Breast epithelium (tissue), 4 donors: ENCODE data around the gene CRK. TPM values are rescaled to one million over a fixed set of nuclear protein-coding genes. Genes with fewer than 3 reads are reported as not detected.
A peak's percentile ranks its signal among the peaks of the same experiment; 100 is the strongest.

ENCODE experiments used
- DNase-seq, 2 donors: peaks; one replicate each; pipeline ENCODE4 v3.0.0-alpha.2; 2019; ENCODE audit warnings: low spot score in 2 of 2
- H3K27ac ChIP-seq, 2 donors: fragments of 200-600 bp; sonication (generic) in 1 of 2; one replicate each; pipeline ENCODE4 v1.5.1; 2016 to 2019; ENCODE audit warnings: mild to moderate bottlenecking in 1 of 2
- H3K27me3 ChIP-seq, 2 donors: fragments of 200-600 bp; sonication (generic) in 1 of 2; one replicate each; pipeline versions ENCODE4 v1.5.1 to v1.6.0; 2017 to 2019; ENCODE audit warnings: control low read depth in 1 of 2, mild to moderate bottlenecking in 1 of 2
- H3K36me3 ChIP-seq: fragments of 200-600 bp; one replicate; pipeline ENCODE4 v1.5.1; 2019
- H3K4me1 ChIP-seq, 2 donors: fragments of 200-600 bp; sonication (generic); one replicate each; pipeline ENCODE4 v1.5.1; 2016 to 2019; ENCODE audit warnings: control low read depth in 1 of 2
- H3K4me3 ChIP-seq, 3 donors: fragments of 200-600 bp; sonication (generic); 1 replicate in 2 of 3; 2 replicates in 1 of 3; pipeline ENCODE4 v1.5.1; 2016 to 2019; ENCODE audit warnings: mild to moderate bottlenecking in 3 of 3, moderate library complexity in 2 of 3
- H3K9me3 ChIP-seq, 2 donors: fragments of 200-600 bp; sonication (generic) in 1 of 2; one replicate each; pipeline ENCODE4 v1.5.1; 2016 to 2019; ENCODE audit warnings: control low read depth in 1 of 2
- CTCF ChIP-seq, 3 donors: fragments of 450-650 bp; IDR thresholded peaks; one replicate each; pipeline ENCODE4 v1.5.1; 2016 to 2017; ENCODE audit warnings: antibody characterized with exemption in 3 of 3, mild to moderate bottlenecking in 3 of 3, moderate library complexity in 3 of 3
- POLR2A ChIP-seq: fragments of 450-650 bp; IDR thresholded peaks from one replicate; pipeline ENCODE4 v1.6.1; 2016; ENCODE audit warnings: antibody characterized with exemption, mild to moderate bottlenecking, moderate library complexity
- POLR2AphosphoS5 ChIP-seq, 3 donors: sonication (generic); formaldehyde crosslinking; IDR thresholded peaks; one replicate each; pipeline ENCODE4 v1.6.1; 2017; ENCODE audit warnings: antibody characterized with exemption in 3 of 3
- intact Hi-C: fragments of 100-400 bp; cut with DNase I; formaldehyde crosslinking; loops from one replicate; pipeline ENCODE4 v1.15.1; 2023; ENCODE audit warnings: low total_unique reads
- total RNA-seq, 3 donors: library from RNA; depleted of rRNA; stranded (reverse); fragments of >200 nt; gene quantifications; one replicate each; pipeline ENCODE4 v1.1.0, GENCODE V29; 2016

Gene CRK
- total RNA-seq, 3 donors from 2014 or later, result 73.7 to 84.5 (median 76.8) TPM

GRCh38 chr17:1467258-1467657 is 11.2 kb upstream of the CRK start:
- no peak overlapping the region for H3K27ac ChIP-seq
- H3K4me1 ChIP-seq, result no peaks in the 10 kb centered on the region
- no peaks in the 10 kb centered on the region for H3K27me3 ChIP-seq
- H3K4me3 ChIP-seq, result no peak overlapping the region
- H3K36me3 ChIP-seq, result peaks cover 4% of the 10 kb centered on the region
- TF ChIP-seq POLR2A, result no peak
- no peak for TF ChIP-seq CTCF (IDR thresholded peaks at IDR 0.05)
- TF ChIP-seq POLR2AphosphoS5 (IDR thresholded peaks at IDR 0.05), result no peak
- intact Hi-C loops, result no loop called here
- no peak for DNase-seq
- no peaks in the 10 kb centered on the region for H3K9me3 ChIP-seq

GRCh38 chr17:1464186-1464585 is 8.2 kb upstream of the CRK start:
- H3K27ac ChIP-seq, result no peak overlapping the region
- H3K4me3 ChIP-seq, result no peak overlapping the region
- no peak for DNase-seq
- no peaks in the 10 kb centered on the region for H3K9me3 ChIP-seq
- H3K27me3 ChIP-seq, result no peaks in the 10 kb centered on the region
- H3K36me3 ChIP-seq, result no peaks in the 10 kb centered on the region
- intact Hi-C loops, result no loop called here
- TF ChIP-seq POLR2AphosphoS5 (IDR thresholded peaks at IDR 0.05), result no peak
- TF ChIP-seq CTCF (IDR thresholded peaks at IDR 0.05), result no peak
- no peak for TF ChIP-seq POLR2A
- no peaks in the 10 kb centered on the region for H3K4me1 ChIP-seq

- Histone ChIP-seq H3K36me3 (no peaks in the 10 kb centered on the region), H3K27me3 (no peaks in the 10 kb centered on the region), H3K4me3 (no peak overlapping the region), H3K4me1 (no peaks in the 10 kb centered on the region), H3K9me3 (no peaks in the 10 kb centered on the region), H3K27ac (peak overlapping the region; percentile 23 to 39)
- no peak for DNase-seq
- intact Hi-C loops, result no loop called here
- TF ChIP-seq POLR2AphosphoS5 (IDR thresholded peaks at IDR 0.05), result no peak
- TF ChIP-seq POLR2A, result no peak
- TF ChIP-seq CTCF (IDR thresholded peaks at IDR 0.05), result no peak
Measured at GRCh38 chr17:1462164-1463112, 6.4 kb upstream of the CRK start.

GRCh38 chr17:1461198-1461944 is 5.3 kb upstream of the CRK start:
- intact Hi-C loops, result no loop called here
- peak overlapping the region in 1 of 2 donors; percentile 83 for H3K27ac ChIP-seq
- no peaks in the 10 kb centered on the region for H3K27me3 ChIP-seq
- no peaks in the 10 kb centered on the region for H3K9me3 ChIP-seq
- TF ChIP-seq CTCF (IDR thresholded peaks at IDR 0.05) (no peak), POLR2AphosphoS5 (IDR thresholded peaks at IDR 0.05) (no peak), POLR2A (no peak)
- H3K4me3 ChIP-seq, result no peak overlapping the region
- no peaks in the 10 kb centered on the region for H3K36me3 ChIP-seq
- H3K4me1 ChIP-seq, result no peaks in the 10 kb centered on the region
- DNase-seq, result no peak

GRCh38 chr17:1460233-1460632 is 4.2 kb upstream of the CRK start:
- H3K36me3 ChIP-seq, result no peaks in the 10 kb centered on the region
- DNase-seq, result peak; percentile 92 to 93
- H3K9me3 ChIP-seq, result no peaks in the 10 kb centered on the region
- no peak overlapping the region for H3K4me3 ChIP-seq
- peak overlapping the region; percentile 67 to 83 for H3K27ac ChIP-seq
- H3K4me1 ChIP-seq, result no peaks in the 10 kb centered on the region
- intact Hi-C loops, result no loop called here
- TF ChIP-seq POLR2AphosphoS5 (IDR thresholded peaks at IDR 0.05) (peak in 2 of 3 donors; percentile 33 to 41), POLR2A (no peak)
- no peaks in the 10 kb centered on the region for H3K27me3 ChIP-seq
